Measurements from ENCODE around the gene PPIL4. TPM values are rescaled to one million over a fixed set of nuclear protein-coding genes. Genes with fewer than 3 reads are reported as not detected.
A peak's percentile ranks its signal among the peaks of the same experiment; 100 is the strongest.

PPIL4 gene, protein sequence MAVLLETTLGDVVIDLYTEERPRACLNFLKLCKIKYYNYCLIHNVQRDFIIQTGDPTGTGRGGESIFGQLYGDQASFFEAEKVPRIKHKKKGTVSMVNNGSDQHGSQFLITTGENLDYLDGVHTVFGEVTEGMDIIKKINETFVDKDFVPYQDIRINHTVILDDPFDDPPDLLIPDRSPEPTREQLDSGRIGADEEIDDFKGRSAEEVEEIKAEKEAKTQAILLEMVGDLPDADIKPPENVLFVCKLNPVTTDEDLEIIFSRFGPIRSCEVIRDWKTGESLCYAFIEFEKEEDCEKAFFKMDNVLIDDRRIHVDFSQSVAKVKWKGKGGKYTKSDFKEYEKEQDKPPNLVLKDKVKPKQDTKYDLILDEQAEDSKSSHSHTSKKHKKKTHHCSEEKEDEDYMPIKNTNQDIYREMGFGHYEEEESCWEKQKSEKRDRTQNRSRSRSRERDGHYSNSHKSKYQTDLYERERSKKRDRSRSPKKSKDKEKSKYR
- 28.8 TPM for total RNA-seq
- long read RNA-seq, transcript PPIL4-201 (13 exons, 2,232 nt), result major isoform, 45 of 49 reads
- long read RNA-seq, partial matches to known transcripts, result 1 of 49 reads
- long read RNA-seq, other reads (novel, unspliced or antisense), result 2 of 49 reads

DNA sequence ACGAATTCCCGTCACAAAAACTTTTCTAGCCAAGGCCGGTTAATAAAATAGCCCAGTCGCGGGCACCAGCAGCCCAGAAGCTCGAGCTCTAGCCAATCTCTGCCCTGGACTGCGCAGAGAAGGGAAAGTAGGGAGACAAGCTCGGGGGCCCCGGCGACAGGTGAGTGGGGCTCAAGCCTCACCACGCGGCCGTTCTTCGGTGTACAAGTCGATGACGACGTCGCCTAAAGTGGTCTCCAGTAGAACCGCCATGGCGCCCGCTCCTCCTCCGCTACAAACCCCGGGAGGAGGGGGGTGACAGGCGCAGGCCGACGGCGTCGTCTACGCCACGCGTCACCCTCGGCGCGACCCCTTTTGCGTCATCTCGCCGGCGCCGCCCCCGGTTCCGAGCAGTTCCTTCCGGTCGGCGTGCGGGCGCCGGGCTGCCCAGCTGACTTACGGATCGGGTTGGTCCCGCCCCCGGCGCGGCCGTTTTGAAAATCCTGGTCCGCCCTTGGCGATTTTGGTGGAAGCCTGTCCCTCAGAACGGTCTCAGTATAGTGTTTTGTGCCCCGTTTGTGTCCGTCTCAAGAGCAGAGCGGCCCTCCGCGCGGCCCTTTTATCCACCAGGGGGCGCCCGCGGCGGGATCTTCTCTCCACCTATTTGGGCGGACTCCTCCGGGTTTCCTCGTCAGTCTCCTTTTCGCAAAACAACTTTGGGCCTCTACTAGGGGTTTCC, at the start of gene PPIL4:
PPIL4 (minus strand) TSS at position 290 of the 718 bp plus-strand sequence; CDS start at position 252, 38 bp downstream.
- TF ChIP-seq, protein P1, sequence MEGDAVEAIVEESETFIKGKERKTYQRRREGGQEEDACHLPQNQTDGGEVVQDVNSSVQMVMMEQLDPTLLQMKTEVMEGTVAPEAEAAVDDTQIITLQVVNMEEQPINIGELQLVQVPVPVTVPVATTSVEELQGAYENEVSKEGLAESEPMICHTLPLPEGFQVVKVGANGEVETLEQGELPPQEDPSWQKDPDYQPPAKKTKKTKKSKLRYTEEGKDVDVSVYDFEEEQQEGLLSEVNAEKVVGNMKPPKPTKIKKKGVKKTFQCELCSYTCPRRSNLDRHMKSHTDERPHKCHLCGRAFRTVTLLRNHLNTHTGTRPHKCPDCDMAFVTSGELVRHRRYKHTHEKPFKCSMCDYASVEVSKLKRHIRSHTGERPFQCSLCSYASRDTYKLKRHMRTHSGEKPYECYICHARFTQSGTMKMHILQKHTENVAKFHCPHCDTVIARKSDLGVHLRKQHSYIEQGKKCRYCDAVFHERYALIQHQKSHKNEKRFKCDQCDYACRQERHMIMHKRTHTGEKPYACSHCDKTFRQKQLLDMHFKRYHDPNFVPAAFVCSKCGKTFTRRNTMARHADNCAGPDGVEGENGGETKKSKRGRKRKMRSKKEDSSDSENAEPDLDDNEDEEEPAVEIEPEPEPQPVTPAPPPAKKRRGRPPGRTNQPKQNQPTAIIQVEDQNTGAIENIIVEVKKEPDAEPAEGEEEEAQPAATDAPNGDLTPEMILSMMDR (IDR thresholded peaks at IDR 0.05), result peak; percentile 80

DNA sequence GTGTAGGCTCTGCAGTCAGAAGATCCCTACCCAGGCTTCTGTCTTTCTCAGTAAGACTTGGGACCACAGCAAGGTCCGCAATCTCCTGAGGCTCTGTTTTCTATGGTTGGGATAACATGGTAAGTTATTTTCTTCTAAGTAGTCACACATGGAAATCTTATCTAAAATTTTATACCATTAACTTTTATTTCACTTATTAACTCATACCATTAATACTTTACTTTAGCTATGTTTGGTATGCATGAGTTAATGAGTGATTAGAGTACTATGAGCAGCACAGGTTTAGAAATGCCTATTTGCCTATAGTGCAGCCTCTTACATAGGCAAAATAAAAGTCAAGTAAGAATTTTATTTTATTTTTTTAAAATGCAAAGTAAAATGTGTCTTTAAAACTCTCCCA, 47.6 kb upstream of the PPIL4 start:
- Histone ChIP-seq H3K27ac (no peak overlapping the region), H3K36me3 (peaks cover 85% of the 10 kb centered on the region), H3K4me3 (no peak overlapping the region), H3K4me1 (no peaks in the 10 kb centered on the region), H3K27me3 (no peaks in the 10 kb centered on the region), H3K9me3 (no peaks in the 10 kb centered on the region)
- no peak for ATAC-seq
- intact Hi-C loops (cut with DNase I), result no loop called here
- TF ChIP-seq, protein P1 (IDR thresholded peaks at IDR 0.05), result no peak
- no peak for DNase-seq

More for the DNA sequence above, at the start of gene PPIL4:
- peak within 1 kb of the TSS; percentile 99 for H3K27ac ChIP-seq
- no peaks in the 10 kb centered on the region for H3K27me3 ChIP-seq
- ATAC-seq (peak; percentile 99), DNase-seq (peak; percentile 99)
- peaks cover under 1% of the 10 kb centered on the region for H3K36me3 ChIP-seq
- intact Hi-C loops (cut with DNase I), result no loop called here
- H3K4me3 ChIP-seq, result peak within 1 kb of the TSS; percentile 65
- peaks cover 14% of the 10 kb centered on the region for H3K4me1 ChIP-seq
- H3K9me3 ChIP-seq, result no peaks in the 10 kb centered on the region

DNA sequence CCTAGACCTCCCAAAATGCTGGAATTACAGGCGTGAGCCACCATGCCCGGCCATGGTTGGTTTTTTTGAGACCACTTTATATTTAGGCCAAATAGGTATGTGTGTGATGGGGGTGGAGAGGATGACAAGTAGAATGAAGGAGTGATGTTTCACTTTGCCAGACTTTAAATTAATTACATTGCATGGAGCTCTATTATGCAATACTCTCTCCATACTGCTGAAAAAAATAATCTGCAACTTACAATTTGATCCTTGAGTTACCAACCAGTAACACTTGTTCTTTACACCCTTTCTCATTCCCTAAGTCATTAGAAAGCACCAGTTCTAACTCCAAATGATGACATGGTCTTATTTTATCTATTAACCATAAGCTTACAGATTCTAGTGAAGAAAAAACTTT, 47.1 kb upstream of the PPIL4 start:
- ATAC-seq, result no peak
- Histone ChIP-seq H3K9me3 (no peaks in the 10 kb centered on the region), H3K4me1 (no peaks in the 10 kb centered on the region), H3K27me3 (no peaks in the 10 kb centered on the region), H3K4me3 (no peak overlapping the region), H3K36me3 (peaks cover 88% of the 10 kb centered on the region), H3K27ac (no peak overlapping the region)
- intact Hi-C loops (cut with DNase I), result no loop called here
- TF ChIP-seq, protein P1 (IDR thresholded peaks at IDR 0.05), result no peak
- DNase-seq, result no peak

DNA sequence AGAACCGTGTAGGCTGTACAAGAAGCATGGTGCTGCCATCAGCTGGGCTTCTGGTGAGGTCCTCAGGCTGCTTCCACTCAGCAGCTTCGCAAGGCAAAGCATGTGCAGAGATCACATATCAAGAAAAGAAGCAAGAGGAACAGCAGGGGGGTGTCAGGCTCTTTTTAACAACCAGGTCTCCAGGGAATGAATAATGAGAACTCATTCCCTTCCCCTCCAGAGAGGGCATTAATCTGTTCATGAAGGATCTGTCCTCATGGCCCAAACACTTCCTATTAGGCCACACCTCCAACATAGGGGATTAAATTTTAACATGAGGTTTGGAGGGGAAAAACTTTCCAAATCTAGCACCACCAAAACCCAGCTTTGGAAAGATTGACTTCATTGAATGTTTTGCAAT, 40.3 kb upstream of the PPIL4 start:
- H3K9me3 ChIP-seq, result no peaks in the 10 kb centered on the region
- H3K4me1 ChIP-seq, result no peaks in the 10 kb centered on the region
- H3K27ac ChIP-seq, result no peak overlapping the region
- TF ChIP-seq, protein P1 (IDR thresholded peaks at IDR 0.05), result no peak
- intact Hi-C loops (cut with DNase I), result no loop called here
- peaks cover 67% of the 10 kb centered on the region for H3K36me3 ChIP-seq
- no peaks in the 10 kb centered on the region for H3K27me3 ChIP-seq
- DNase-seq (no peak), ATAC-seq (no peak)
- no peak overlapping the region for H3K4me3 ChIP-seq

DNA sequence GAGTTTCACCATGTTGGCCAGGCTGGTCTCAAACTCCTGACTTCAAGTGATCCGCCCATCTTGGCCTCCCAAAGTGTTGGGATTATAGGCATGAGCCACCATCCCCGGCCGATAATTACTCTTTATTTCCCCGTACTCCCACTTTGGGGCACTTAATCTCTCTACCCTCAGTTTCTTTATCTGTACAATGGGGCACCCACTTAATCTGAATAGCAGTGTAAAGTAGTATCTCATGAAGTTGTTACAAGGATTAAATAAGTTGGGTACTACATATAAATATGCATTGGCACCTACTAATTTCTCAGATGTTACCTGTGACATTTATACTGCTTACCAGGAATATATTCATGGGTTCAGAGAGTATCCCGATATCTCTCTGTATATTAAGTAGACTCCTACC, 35.5 kb upstream of the PPIL4 start:
- H3K4me1 ChIP-seq, result no peaks in the 10 kb centered on the region
- DNase-seq (no peak), ATAC-seq (no peak)
- intact Hi-C loops (cut with DNase I), result no loop called here
- TF ChIP-seq, protein P1 (IDR thresholded peaks at IDR 0.05), result no peak
- H3K9me3 ChIP-seq, result no peaks in the 10 kb centered on the region
- no peak overlapping the region for H3K27ac ChIP-seq
- peaks cover 56% of the 10 kb centered on the region for H3K36me3 ChIP-seq
- H3K27me3 ChIP-seq, result no peaks in the 10 kb centered on the region
- H3K4me3 ChIP-seq, result no peak overlapping the region

Data from upper lobe of right lung (tissue), 1 donor.